HG02870 (cell line): Measurements from ENCODE around the gene PTN.
"Not testable (repeated sequence)": the region's sequence is repeated elsewhere in the genome, so short reads cannot be mapped to it uniquely, and the experiment has no call there.

Source experiments
- ATAC-seq: cut with Tn5 transposase; IDR thresholded peaks from one replicate; pipeline ENCODE4 v1.9.1; 2021; ENCODE audit warnings: mild to moderate bottlenecking, moderate library complexity; ENCODE audit not compliant: unreplicated experiment

The PTN gene

DNA sequence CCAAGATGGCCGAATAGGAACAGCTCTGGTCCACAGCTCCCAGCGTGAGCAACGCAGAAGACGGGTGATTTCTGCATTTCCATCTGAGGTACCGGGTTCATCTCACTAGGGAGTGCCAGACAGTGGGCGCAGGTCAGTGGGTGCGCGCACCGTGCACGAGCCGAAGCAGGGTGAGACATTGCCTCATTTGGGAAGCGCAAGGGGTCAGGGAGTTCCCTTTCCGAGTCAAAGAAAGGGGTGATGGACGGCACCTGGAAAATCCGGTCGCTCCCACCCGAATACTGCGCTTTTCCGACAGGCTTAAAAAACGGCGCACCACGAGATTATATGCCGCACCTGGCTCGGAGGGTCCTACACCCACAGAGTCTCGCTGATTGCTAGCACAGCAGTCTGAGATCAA, 161.9 kb downstream of the PTN start:
- not testable (repeated sequence) for ATAC-seq
